Adrenal gland (tissue), 12 donors: ENCODE measurements around the gene CERS2. TPM values are rescaled to one million over a fixed set of nuclear protein-coding genes. Genes with fewer than 3 reads are reported as not detected.

Source experiments
- DNase-seq, 7 donors: peaks; one replicate each; pipeline ENCODE4 v3.0.0-alpha.2; 2019 to 2020
- H3K27ac ChIP-seq, 5 donors: fragments of 200-600 bp; sonication (generic) in 4 of 5; 1 replicate in 3 of 5; 2 replicates in 2 of 5; pipeline versions ENCODE4 v1.5.1 to v1.8.0; 2016 to 2020; ENCODE audit warnings: mild to moderate bottlenecking in 1 of 5
- H3K27me3 ChIP-seq: fragments of 200-600 bp; 2 replicates; pipeline ENCODE4 v1.8.0; 2021
- H3K36me3 ChIP-seq, 2 donors: fragments of 200-600 bp; replicated peaks in 1 of 2; 1 replicate in 1 of 2; 2 replicates in 1 of 2; pipeline versions ENCODE4 v1.5.1 to v1.8.0; 2018 to 2022
- H3K4me1 ChIP-seq, 2 donors: fragments of 200-600 bp; replicated peaks in 1 of 2; 1 replicate in 1 of 2; 2 replicates in 1 of 2; pipeline versions ENCODE4 v1.5.1 to v1.8.0; 2018 to 2021
- H3K4me3 ChIP-seq, 4 donors: fragments of 200-600 bp; sonication (generic) in 3 of 4; one replicate each; pipeline ENCODE4 v1.5.1; 2016 to 2018
- H3K9me3 ChIP-seq, 3 donors: fragments of 200-600 bp; sonication (generic) in 1 of 3; replicated peaks in 1 of 3; 1 replicate in 2 of 3; 2 replicates in 1 of 3; pipeline versions ENCODE4 v1.5.1 to v1.8.0; 2016 to 2021
- POLR2A ChIP-seq, 2 donors: fragments of 450-650 bp; IDR thresholded peaks; one replicate each; pipeline ENCODE4 v1.6.1; 2017; ENCODE audit warnings: antibody characterized with exemption in 2 of 2, mild to moderate bottlenecking in 2 of 2, moderate library complexity in 1 of 2
- WGBS, 4 donors: extraction: QIAGEN DNeasy Blood & Tissue Kit in 2 of 4; methylation state at CpG; one replicate each; pipeline versions ENCODE4 v1.1.5 to v1.1.7; 2013 to 2017; 5-methylcytosine and 5-hydroxymethylcytosine counted together
- intact Hi-C, 2 donors: fragments of 100-400 bp; cut with DNase I; formaldehyde crosslinking; loops; one replicate each; pipeline versions ENCODE4 v1.14.1 to v1.15.0; 2022 to 2023
- polyA plus RNA-seq, 3 donors: library from polyadenylated mRNA; stranded (reverse); fragments of 200-250 nt in 2 of 3; fragments of 350-450 nt in 1 of 3; fragmentation: Illumina TruSeq in 1 of 3; extraction: RNeasy Lipid Tissue Mini Kit (QIAGEN cat#74804) in 1 of 3; gene quantifications; one replicate each; pipeline ENCODE4 v1.2.3, GENCODE V29; 2013 to 2014
- total RNA-seq, 9 donors: library from RNA; depleted of rRNA in 4 of 9; stranded (reverse); fragments of >200 nt in 4 of 9; fragments of 120-200 nt in 1 of 9; fragmentation: NEBNext Ultra II Directional in 1 of 9; extraction: Animal tissue kit (Norgen Biotek cat#: 25700) in 1 of 9; gene quantifications; one replicate each; pipeline versions ENCODE4 v1.1.0 to v1.2.4, GENCODE V29; 2013 to 2023
- TF ChIP-seq, protein P1 (sequence below), 6 experiments: fragments of 450-650 bp in 4 of 6; fragments of 200-600 bp in 2 of 6; sonication (generic) in 1 of 6; IDR thresholded peaks; 1 replicate in 5 of 6; 2 replicates in 1 of 6; pipeline versions ENCODE4 v1.5.1 to v1.8.0; 2016 to 2021; ENCODE audit warnings: antibody characterized with exemption in 6 of 6, mild to moderate bottlenecking in 2 of 6, moderate library complexity in 1 of 6
- donor health status: healthy with polysubstance abuse.
- donor health status: Bipolar disorder and iron deficiency.
- donor health status: DM: yes; HTN: yes; CAD: no.
- donor health status: DM: no; HTN: no; CAD: no.
- donor health status: DM: no; HTN: no; CAD: no.
- donor health status: DM: yes; HTN: yes; CAD: no.

Gene CERS2
- total and polyA plus RNA-seq, 12 donors, result 289 to 682 (median 505) TPM

DNA sequence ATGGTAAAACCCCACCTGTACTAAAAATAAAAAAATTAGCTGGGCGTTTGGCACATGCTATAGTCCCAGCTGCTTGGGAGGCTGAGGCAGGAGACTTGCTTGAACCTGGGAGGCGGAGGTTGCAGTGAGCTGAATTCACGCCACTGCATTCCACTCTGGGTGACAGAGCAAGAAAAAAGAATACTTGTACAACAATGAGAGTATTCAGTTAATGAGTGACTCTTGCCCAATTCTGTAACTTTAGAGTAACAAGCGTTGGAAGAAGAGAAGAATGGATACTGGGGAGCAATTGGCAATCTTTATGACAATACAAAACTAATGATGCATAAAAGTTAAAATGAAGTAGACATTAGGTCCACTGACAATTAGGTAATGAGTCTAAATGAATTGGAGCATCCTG is 18.0 kb upstream of the CERS2 start:
- TF ChIP-seq POLR2A (IDR thresholded peaks at IDR 0.05), result no peak
- TF ChIP-seq, protein P1, sequence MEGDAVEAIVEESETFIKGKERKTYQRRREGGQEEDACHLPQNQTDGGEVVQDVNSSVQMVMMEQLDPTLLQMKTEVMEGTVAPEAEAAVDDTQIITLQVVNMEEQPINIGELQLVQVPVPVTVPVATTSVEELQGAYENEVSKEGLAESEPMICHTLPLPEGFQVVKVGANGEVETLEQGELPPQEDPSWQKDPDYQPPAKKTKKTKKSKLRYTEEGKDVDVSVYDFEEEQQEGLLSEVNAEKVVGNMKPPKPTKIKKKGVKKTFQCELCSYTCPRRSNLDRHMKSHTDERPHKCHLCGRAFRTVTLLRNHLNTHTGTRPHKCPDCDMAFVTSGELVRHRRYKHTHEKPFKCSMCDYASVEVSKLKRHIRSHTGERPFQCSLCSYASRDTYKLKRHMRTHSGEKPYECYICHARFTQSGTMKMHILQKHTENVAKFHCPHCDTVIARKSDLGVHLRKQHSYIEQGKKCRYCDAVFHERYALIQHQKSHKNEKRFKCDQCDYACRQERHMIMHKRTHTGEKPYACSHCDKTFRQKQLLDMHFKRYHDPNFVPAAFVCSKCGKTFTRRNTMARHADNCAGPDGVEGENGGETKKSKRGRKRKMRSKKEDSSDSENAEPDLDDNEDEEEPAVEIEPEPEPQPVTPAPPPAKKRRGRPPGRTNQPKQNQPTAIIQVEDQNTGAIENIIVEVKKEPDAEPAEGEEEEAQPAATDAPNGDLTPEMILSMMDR (IDR thresholded peaks at IDR 0.05), result no peak
- Histone ChIP-seq H3K36me3 (peaks cover 0 to 12% of the 10 kb centered on the region in 2 donors), H3K9me3 (no peaks in the 10 kb centered on the region), H3K4me1 (peaks cover 7 to 8% of the 10 kb centered on the region in 2 donors), H3K27me3 (no peaks in the 10 kb centered on the region), H3K4me3 (no peak overlapping the region), H3K27ac (no peak overlapping the region)
- intact Hi-C loops, result no loop called here
- DNase-seq, result no peak
- 59 to 75% (median 71%) methylated on average over 4 of the region's 4 CpGs for WGBS, 4 donors

DNA sequence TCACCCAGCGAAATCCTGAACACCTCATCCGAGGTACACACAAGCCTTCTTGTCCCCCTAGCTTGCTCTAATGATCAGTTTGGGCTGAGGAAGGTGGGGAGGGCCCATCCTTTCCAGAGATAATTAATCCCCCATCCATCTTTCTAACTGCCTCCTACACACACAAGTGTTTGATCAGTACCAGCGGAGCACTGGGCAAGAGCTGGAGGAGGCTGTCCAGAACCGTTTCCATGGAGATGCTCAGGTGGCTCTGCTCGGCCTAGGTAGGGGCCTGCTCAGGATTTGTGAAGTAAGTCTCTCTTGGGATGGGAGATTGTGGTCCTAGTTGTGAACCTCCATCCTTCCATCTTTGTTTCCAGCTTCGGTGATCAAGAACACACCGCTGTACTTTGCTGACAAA is 13.3 kb upstream of the CERS2 start:
- no peak overlapping the region for H3K27ac ChIP-seq
- no peak for DNase-seq
- H3K4me1 ChIP-seq, result no peaks in the 10 kb centered on the region
- H3K36me3 ChIP-seq, result no peaks in the 10 kb centered on the region
- no peaks in the 10 kb centered on the region for H3K27me3 ChIP-seq
- no peak overlapping the region for H3K4me3 ChIP-seq
- TF ChIP-seq, protein P1 (IDR thresholded peaks at IDR 0.05), result no peak
- no peak for TF ChIP-seq POLR2A (IDR thresholded peaks at IDR 0.05)
- 80 to 92% (median 89%) methylated on average over 7 of the region's 7 CpGs for WGBS, 4 donors
- no peaks in the 10 kb centered on the region for H3K9me3 ChIP-seq
- intact Hi-C loops, result no loop called here

DNA sequence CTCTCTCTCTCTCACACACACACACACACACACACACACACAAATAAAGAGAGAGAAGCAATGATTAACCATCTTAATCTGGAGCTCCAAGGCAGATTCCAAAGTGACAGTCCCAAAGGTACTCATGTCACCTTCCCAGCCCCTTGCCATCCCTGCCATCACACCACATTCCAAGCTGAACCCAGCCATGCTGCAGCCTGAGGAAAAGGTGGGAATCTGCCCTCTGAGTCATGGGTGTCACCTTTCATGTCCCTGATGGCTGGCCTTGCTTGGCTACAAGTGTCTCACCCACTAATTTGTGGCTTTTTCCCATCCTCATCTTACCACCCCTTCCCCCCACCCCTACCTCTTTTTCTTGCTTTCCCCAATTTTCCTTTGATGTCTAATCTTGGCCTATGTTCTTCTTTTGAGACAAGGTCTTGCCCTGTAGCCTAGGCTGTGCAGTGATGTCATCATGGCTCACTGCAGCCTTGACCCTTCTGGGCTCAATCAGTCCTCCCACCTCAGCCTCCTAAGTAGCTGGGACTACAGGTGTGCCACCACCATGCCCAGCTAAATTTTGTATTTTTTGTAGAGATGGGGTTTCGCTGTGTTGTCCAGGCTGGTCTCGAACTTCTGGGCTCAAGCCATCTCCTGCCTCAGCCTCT is 10.7 kb upstream of the CERS2 start:
- no peak overlapping the region for H3K4me3 ChIP-seq
- intact Hi-C loops, result no loop called here
- H3K27ac ChIP-seq, result no peak overlapping the region
- 91 to 97% (median 93%) methylated on average over 2 of the region's 2 CpGs for WGBS, 4 donors
- H3K27me3 ChIP-seq, result no peaks in the 10 kb centered on the region
- H3K36me3 ChIP-seq, result no peaks in the 10 kb centered on the region
- TF ChIP-seq, protein P1 (IDR thresholded peaks at IDR 0.05), result no peak
- no peak for TF ChIP-seq POLR2A (IDR thresholded peaks at IDR 0.05)
- DNase-seq, result no peak
- no peaks in the 10 kb centered on the region for H3K9me3 ChIP-seq
- no peaks in the 10 kb centered on the region for H3K4me1 ChIP-seq

DNA sequence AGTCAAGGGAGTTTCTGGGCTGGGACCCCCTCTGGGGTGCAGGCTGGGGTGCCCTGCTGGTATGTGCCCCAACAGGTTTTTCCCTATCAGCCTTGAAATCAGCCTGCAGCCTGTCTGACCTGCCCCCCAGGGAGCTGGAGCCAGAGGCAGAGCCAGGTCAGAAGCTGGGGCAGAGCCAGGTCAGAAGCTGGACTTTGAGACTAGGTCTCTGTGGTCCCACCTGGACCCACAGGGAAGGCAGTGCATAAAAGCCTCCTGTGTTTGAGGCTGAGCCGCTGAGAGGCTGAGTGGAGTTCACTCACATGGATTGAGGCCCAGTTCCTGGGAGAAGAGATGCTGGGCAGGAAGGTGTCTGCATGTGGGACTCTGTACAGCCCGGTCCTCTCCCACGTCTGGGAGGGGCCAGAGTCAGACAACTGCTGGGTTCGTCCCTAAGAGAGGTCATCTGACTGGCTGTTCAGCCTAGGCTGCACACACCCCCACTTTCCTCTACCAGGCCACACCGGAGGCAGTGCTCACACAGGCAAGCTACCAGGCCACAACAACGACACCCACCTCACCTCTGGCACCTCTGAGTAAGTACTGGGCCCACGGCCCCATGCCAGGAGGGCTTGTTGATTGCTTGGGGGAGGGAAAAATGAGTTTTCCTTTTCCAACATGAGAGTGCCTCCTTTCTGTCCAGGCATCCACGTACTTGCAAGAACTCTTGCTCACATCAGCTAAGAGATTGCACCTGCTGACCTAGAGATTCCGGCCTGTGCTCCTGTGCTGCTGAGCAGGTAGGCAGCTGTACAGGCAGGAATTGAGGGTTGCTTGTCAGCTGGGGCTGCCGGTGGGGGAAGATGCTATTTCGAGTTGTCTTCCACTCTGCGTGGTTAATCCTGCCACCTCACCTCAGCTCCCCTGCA is 7.4 kb upstream of the CERS2 start, which contains the start of gene ANXA9:
Gene ANXA9, plus strand, starts transcription at position 488 of the 908 bp plus-strand sequence. CDS start 814 bp downstream, outside the sequence.
- Histone ChIP-seq H3K9me3 (no peaks in the 10 kb centered on the region), H3K36me3 (no peaks in the 10 kb centered on the region), H3K27ac (no peak within 1 kb of the TSS), H3K4me1 (peaks cover 15 to 24% of the 10 kb centered on the region in 2 donors), H3K27me3 (no peaks in the 10 kb centered on the region), H3K4me3 (no peak within 1 kb of the TSS)
- DNase-seq, result no peak
- 78 to 83% (median 80%) methylated on average over 10 to 12 of the region's 12 CpGs for WGBS, 4 donors
- TF ChIP-seq POLR2A (IDR thresholded peaks at IDR 0.05), result no peak
- TF ChIP-seq, protein P1 (IDR thresholded peaks at IDR 0.05), result no peak
- intact Hi-C loops, result no loop called here
